NCI-H2227 (cell line): ENCODE measurements around the gene HDAC5.
"Not testable (repeated sequence)": the region's sequence is repeated elsewhere in the genome, so short reads cannot be mapped to it uniquely, and the experiment has no call there.

ENCODE experiments used
- DNase-seq: peaks from one replicate; lab custom pipeline; 2025; ENCODE audit not compliant: unreplicated experiment; lab: John Stamatoyannopoulos, UW

The HDAC5 gene

DNA sequence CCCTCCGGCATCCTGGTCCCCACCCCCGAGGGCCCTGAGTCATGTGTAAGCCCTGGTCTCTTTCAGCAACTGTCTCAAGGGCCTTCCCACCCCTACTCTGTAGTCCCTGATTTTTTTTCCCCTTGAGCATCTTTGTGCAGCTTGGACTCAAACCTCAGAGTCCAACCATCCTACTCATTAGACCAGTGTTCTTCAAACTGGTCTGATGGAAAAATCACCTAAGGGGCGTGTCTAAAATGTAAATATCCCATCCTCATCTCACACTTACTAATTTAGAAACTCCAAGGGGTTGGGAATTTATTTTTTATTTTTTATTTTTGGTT lies 52.3 kb downstream of the HDAC5 start:
- no peak for DNase-seq

DNA sequence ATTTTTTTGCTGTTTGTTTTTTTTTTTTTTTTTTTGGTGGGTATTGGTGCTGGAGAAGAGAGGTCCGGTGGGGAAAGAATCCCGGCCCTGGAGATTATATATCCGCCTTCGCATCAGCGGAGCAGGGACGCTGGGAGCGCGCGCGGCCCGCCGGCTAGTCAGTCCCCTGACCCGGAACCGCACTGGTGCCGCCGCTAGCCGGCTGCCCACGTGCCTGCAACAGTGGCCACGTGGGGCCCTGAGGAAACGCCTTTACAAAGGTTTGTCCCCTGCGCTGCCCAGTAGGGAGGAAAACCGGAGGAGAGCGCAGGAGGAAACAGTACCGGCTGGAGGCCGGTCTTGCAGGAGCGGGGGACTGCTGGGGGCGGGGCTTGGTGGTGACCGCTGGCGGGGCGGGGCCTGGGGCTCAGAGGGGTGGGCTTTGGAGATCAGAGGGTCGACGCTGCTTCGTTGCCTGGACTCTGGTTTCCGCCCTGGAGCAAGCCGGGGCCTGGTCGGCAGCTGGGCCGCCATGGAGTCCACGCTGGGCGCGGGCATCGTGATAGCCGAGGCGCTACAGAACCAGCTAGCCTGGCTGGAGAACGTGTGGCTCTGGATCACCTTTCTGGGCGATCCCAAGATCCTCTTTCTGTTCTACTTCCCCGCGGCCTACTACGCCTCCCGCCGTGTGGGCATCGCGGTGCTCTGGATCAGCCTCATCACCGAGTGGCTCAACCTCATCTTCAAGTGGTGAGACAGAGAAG lies 52.8 kb downstream of the HDAC5 start, which contains the start of gene G6PC3:
G6PC3 (plus strand) TSS at position 281 of the 743 bp plus-strand sequence; CDS start at position 512, 231 bp downstream.
- peak; percentile 99 for DNase-seq

DNA sequence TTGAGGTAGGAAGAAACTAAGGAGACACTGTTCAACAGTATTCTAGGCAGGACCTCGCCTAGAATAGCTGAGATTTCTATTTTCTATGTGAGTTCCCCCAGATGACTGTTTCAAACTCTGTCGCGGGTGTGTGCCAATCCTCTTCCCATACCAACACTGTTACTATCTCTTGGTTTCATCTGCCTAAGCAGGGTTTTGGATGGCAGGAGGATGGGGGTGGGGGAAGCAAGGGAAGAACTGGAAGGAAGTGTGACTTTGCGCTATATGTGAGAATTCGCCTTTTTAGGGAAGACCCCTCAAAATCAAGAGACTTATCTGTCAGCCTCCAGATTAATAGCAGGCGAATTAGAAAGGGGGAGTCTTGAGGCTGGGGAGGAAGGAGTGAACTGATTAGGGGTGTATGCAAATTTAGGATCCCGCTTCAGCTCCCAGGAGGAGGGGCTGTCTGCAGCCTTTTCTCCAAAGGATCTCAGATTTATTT lies 53.4 kb downstream of the HDAC5 start:
- no peak for DNase-seq

DNA sequence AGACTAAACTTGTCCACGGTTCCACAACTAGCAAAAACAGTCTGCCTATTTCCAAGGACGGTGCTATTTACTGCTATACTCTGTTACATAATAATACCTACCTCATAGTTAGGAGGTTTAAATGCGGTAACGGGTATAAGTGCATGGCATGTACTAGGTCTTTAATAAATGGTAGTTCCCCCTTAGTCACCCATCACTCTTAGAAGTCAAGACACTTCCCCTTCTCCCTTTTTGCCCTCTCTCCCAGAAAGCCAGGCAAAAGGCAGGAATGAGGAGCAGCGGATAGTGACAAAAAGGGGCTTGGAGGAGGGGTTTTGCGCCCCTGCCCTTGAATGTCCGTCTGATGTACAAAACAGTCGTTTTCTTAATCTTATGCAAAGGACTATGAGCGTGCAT lies 55.9 kb downstream of the HDAC5 start:
- DNase-seq: no peak

DNA sequence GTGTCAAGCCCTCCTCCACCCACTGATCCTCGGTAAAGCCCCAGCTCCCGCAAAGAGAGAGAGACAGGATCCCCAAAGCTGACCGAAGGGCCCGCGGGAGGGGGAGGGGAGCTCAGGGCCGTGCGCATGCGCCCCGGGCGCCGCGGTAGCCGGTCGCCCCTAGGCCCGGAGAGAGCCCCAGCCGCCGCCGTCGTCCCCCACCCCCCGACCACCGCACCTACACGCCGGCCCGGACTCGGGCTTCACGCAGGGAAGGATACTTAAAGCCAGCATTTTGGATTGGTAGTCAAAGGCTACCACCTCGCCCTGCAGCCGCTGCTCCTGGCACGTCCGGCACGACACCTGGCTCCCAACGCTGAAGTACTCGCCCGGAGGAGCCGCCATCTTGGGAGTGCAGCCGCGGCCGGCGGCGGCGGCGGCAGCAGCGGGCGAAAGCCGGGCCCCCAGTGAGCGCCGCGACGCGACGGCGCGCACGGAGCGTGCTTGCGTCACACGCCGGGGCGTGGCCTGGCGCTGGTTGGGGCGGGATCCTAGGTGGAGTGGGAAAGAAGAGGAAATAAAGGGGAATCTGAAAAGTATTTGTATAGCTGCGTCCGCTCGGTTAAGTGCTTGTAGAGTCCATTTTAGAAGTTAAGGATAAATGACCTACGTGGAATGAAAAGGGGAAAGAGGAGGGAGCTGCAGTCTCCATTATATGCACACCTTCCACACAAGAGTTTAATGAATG lies 57.1 kb downstream of the HDAC5 start, which contains the start of gene LSM12:
LSM12 (minus strand) TSS at position 468 of the 727 bp plus-strand sequence; CDS start at position 384, 84 bp downstream.
- peak; percentile 97 for DNase-seq

DNA sequence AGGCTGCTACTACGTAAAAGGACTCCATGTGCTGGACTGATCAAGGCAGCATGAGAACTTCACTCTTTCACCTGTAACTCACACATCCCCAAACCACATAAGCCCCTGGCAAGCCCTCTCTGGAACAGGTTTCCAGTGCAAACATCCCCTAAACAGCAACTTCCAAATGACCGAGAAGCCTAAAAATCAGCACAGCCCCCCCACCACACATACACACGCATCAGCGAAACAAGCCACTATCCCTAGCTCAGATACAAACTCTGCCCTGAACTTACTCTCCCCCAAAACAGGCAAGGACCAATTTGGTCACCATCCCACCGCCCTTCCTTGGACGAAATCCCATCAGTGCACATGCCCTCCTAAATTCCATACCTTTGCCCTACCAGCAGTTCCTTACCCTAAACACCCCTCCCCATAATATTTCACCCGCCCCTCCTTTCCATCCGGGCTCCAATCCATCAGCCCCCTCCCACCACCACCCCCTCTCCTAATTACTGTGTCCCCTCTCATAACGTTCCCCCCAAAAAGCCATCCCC lies 57.7 kb downstream of the HDAC5 start:
- DNase-seq: no peak

DNA sequence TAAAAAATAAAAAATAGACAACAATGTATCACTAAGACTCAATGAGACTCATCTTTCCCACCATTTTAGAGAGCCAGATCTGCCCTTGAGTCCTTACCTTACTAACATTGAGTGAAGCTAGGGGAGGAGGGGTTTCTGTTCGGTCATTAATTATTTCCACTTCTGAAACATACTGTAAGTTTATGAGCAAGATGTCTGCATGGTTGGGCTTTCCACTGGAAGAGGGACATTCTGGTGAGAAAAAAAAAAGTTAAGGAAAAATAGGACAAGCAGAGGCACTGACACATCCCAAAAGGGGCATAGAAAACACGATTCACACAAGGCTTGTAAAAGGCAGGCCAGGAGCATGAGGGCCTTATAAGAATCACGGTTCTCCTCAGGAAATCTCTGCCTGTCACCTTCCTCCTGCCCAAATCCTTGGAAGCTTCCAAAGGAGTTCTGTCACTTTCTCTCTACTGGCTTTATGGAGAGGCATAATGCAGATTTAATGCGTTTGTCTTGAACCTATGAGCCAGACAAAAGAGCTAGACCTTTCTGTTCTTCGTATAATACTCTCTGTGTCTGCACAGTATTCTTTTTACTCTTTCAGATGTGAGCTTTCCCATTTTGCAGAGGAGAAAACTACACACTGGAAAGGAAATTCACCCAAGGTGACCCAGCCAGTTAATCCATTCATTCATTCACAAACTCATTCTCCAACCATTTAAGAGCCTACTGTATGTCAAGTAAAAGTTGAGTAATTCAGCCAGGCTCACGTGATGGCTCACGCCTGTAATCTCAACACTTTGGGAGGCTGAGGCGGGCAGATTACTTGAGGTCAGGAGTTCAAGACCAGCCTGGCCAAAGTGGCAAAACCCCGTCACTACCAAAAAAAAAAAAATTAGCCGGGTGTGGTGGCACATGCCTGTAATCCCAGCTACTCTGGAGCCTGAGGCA lies 59.5 kb downstream of the HDAC5 start:
- DNase-seq: no peak

DNA sequence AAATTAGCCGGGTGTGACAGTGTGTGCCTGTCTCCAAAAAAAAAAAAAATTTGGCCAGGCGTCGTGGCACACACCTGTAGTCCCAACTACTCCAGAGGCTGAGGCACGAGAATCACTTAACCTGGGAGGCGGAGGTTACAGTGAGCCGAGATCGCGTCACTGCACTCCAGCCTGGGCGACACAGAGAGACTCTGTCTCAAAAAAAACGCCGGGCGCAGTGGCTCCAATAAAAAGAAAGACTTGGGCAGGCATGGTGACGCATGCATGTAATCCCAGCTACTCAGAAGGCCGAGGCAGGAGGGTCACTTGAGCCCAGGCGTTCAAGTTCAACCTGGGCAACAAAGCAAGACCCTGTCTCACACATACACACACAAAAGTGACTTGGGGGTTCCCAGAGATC lies 60.6 kb downstream of the HDAC5 start:
- no peak for DNase-seq

DNA sequence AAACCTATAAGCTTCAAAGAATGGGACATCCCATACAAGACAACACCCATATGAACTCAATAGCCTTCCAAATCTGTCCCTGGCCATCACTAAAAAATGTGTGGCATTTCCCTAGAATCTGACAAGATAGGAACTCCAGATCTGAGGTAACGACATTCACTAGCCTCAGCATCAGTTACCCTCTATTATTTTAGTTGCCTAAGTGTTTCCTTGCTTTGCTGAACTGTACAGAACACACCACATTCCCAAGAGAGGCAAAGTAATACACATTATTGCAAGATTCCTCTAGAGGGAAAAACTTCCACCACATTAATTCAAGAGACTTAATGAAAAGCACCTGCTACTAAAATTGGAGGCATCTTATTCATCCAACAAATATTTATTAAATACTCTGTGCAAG lies 62.0 kb downstream of the HDAC5 start:
- no peak for DNase-seq

DNA sequence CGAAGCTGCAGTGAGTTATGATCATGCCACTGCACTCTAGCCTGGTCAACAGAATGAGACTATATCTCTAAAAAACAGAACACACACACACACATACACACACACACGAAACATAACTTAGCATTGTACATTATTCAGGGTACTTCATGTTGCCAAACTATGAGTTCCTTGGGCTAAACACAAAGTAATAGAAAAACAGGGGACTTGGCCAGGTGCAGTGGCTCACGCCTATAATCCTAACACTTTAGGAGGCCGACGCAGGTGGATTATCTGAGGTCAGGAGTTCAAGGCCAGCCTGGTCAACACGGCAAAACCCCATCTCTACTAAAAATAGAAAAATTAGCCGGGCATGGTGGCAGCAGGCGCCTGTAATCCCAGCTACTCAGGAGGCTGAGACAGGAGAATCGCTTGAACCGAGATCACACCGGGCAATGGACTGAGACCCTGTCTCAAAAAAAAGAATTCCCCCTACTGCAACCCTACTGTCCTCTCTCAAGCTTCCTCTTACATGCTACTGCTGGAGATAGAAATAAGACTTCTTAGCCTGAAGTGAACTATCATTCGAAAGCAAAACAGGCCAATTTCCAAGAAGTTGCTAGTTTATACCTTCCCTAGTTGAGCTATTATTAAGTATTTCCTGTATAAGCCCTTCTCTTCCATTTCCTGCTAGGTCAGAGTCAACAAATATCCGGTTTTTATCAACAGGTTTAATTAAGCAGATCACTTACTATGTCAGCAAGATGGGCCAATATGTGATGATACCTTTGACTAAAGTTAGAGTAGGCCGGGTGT lies 64.1 kb downstream of the HDAC5 start:
- DNase-seq: no peak

DNA sequence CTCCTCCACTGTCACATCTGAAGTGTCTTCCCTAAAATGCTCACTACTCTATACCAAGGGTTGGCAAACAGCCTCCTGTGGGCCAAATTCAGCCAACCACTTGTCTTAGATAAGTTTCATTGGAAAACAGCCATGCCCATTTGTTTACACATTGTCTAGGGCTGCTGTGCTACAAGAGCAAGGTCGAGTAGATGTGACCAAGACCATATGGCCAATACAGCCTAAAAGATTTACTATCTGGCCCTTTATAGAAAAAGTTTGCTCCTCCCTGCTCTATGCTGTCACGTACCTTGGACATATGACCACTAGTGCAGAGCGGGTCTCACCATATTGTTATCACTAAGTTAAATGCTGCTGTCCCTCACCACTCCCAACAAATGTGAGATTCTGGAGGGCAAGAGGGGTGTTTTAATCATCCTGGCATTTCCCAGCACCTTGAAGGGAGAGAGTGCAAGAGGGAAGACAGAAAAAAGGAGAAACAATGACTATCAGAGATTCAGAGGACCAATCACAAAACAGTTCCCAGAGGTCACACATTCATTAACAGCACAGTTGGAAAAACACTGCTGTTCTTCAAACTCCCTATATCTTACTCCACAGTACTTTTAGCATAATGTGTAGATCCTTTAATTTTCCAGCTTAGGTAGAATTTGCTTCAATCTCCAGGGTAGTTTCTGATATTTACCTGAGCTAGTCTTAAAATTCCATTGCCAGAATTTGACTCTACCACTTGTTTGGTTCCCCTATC lies 70.1 kb downstream of the HDAC5 start:
- DNase-seq: peak; percentile 18

DNA sequence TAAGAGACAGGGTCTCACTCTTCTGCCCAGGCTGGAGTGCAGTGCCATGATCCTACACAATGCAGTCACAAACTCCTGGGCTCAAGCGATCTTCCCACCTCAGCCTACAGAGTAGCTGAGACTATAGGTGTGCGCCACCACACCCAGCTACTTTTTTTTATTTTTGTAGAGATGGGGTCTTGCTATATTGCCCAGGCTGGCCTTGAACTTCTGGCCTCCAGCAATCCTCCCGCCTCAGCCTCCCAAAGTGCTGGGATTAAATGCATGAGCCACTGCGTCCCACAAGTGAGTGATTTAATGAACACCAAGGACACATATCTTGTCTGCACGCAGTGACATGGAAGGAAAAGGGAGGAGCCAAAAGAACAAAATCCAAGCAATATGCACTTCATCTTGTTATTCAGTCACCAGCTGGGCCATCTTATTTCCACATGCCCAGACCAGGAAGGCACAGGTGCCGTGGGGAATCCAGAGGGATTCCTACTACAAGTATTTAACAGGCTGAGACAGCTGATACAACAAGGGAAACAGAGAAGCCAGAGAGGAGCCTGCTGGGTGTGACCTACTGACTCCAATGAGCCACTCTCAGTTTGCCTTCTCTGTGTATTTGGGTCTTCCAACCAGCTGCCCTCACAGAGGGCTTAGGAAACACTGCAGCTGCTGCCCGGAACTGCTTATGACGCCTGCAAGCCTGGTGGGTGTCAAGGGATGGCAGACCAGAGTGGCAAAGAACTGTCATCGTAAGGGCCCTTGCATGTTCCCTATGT lies 74.0 kb downstream of the HDAC5 start:
- DNase-seq: no peak

DNA sequence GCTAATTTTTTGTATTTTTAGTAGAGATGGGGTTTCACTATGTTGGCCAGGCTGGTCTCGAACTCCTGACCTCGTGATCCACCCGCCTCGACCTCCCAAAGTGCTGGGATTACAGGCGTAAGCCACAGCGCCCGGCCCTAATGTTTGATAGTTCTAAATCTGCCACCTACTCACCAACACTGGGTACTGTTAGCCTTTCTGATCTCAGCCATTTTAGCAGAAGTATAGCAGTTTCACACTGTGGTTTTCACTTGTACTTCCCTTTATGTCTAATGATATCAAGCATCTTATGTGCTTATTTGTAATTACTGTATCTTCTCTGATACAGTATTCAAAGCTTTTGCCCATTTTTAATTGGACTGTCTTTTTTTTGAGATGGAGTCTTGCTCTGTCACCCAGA lies 76.5 kb downstream of the HDAC5 start:
- not testable (repeated sequence) for DNase-seq

DNA sequence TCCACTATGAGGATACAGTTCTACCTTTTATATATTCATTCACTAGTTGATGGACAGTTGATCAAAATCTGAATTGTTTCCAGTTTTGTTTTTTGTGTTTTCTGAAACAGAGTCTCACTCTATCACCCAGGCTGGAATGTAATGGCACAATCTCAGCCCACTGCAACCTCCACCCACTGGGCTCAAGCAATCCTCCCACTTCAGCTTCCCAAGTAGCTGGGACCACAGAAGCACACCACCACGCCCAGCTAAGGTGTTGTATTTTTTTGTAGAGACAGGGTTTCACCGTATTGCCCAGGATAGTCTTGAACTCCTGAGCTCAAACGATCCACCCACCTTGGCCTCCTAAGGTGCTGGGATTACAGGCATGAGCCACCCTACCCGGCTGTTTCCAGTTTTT lies 78.0 kb downstream of the HDAC5 start:
- DNase-seq: no peak

DNA sequence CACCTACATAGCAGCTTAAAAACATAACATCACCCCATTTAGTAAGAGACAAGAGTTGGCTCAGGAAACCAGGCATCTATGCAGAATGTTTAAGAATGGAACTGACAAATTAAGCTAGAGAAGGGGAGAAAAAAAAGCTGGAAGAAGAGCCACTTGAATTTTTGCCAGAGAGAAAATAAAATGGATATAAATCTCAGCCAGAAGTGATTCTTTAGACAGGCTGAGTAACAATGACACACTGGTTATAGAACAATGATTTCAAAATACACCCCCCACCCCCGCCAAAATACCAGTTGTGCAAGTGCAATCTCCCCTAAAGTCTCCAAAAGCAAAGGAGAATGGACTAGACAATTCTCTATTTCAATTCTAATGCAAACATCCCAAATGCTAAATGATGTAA lies 79.4 kb downstream of the HDAC5 start:
- no peak for DNase-seq

DNA sequence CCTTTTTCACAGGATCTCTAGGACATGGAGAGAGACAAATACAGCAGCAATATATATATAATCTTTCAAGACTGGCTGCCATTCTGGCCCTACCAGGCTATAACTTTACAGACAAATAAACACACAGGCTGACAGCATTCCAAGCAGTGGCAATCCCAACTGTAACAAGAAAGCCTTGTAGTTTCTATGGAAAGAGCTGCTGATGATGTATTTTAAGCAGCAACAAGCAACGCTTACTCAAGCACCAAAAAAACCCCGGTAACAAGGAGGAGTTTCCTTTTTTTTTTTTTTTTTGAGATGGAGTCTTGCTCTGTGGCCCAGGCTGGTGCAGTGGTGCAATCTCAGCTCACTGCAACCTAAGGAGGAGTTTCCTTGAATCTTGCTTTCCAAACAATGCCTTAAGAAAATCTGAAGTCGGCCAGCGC lies 80.2 kb downstream of the HDAC5 start:
- no peak for DNase-seq

DNA sequence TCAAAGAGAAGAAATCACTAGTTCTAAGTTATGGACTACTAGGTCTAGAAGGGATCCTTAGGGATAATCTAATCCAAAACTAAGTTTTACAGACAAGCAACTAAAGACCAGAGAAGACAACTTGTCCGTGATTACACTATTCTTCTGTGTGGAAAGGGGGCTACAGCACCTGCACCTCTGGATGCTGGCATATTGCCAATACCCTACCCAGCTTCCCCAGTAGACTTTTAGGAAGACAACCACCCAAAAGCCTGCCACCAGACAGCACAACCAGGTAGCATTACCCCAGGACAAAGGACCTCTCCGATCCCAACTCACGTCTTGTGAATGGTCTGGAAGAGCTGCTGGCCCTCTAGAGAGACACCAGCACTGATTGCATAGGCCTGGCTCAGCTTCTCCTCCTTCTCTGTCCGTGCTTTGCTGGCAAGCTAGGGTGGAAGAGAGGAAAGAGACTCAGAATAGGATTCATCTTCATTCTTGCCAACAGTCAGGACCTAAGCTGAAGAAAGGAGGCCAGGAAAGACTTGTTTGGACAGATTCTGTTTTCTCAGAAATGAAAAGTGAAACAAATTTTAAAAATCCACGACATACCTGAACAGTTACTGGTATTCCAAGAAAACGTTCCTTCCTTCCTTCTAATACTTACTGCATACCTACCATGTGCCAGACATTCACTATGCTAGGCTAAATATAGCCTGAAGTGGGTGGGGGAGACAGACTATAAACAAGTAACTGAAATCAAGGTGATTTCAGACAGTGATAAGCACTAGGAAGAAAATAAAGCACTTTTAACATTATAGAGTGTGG lies 83.4 kb downstream of the HDAC5 start:
- no peak for DNase-seq

DNA sequence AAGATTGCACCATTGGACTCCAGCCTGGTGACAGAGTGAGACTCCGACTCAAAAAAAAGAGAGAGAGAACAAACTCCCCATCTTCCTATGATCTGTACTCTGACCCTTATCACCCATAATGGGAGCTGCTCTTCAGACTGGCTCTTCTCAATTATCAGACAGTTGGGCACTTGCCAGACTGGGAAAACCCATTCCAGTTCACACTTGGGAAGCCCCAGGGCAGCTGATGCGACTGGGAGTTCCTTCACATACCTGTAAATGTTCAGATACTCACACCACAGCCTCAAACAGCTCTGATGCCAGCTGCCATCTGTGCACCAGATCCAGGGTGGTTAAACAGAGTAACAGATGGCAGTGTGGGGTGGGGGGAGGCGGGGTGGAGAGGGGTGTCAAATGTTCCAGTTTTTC lies 84.8 kb downstream of the HDAC5 start:
- DNase-seq: peak; percentile 77
